ENCODE data around the gene NUS1. TPM values are rescaled to one million over a fixed set of nuclear protein-coding genes. Genes with fewer than 3 reads are reported as not detected.

Gene NUS1
- 19.8 and 21.8 TPM in 2 replicates for total RNA-seq

DNA sequence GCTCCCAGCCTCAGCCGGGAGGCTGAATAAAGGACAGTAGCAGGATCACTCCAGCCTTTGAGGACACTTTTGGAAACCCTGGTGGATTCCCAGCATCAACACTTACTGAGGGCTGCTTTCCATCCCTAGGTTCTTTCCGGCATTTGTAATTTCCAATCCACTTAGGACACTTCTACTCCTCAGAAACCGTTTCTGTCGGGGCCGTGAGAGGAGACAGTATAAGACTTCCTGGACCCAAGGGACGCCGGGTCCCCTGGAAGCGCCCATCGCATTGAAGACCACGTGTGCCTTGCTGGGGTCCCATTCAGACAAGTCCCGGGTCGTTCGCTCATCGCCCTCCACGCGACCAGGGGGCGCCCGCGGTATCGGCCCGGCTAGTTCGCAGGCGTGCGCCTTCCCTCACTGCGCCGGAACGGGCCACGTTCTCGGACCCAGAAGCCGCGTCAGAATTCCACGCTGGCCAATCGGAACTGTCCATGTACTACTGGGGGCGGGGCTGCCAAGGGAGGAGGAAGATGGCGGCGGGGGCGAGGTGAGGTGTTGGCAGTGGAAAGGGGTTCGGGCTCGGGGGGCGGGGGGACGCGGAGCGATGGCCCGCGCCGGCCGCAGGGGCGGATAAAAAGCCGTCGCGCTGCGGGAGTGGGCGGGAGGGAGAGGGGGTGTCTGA, at the start of gene NUS1:
Gene NUS1 (plus strand): TSS at position 479 of the 667 bp plus-strand sequence. CDS start 202 bp downstream, outside the sequence.

Other genes with a start within 250 kb of the NUS1 start
- not detected in 2 replicates for gene ROS1, start 249.5 kb upstream of the NUS1 start, total RNA-seq
- 37.4 and 50.7 TPM in 2 replicates for gene DCBLD1, start 192.8 kb upstream of the NUS1 start, total RNA-seq
- gene GOPC, start 73.0 kb upstream of the NUS1 start, total RNA-seq, result 25.3 and 42.6 TPM in 2 replicates
- under 0.01 TPM in 1 of 2 replicates, not detected in the other for gene SLC35F1, start 231.8 kb downstream of the NUS1 start, total RNA-seq

Data from epithelial cell of umbilical artery (primary cell).